ENCODE data around the gene FRY.

The FRY gene

DNA sequence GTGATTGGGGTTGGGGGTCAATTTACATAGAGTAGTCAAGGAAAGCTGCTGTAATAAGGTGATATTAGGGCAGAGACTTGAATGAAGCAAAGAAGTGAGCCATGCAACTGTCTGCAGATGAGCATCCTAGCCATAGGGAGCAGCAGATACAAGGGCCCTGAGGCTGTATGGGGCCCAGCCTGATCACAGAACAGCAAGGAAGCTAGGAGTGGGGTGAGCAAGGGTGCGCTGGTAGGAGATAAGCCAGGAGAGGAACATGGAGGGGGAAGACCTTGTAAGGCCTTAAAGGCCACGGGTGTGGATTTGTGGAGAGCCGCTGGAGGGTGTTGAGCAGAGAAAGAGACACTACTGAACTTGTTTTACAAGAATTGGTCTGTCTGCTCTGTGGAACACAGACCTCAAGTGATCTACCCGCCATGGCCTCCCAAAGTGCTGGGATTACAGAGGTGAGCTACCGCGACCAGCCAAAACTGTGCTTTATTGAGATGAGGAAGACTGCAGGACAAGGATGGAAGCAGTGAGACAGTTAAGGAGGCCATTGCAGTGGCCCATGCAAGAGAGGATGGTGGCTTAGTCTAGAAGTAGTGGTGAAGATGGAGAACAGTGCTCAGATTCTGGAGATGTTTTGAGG is 190.6 kb downstream of the FRY start:
- DNase-seq (ENCODE audit: low spot score) = no peak

DNA sequence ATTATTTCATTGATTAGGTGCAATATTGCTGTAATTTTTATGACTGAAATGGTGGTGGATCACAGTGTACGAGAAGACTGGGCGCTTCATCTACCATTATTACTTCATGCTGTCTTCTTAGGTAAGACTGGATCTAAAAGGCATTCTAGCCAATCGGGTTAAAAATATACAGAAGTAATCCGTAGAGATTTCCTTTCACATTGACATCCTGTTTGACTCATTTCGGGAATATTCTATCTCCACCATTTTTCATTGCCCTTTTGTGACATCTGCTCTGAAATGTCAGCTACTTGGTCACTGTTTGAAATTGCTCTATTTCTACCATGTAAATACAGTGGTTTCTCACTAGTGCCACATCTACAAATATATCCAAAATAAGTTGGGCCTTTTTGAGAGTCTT is 193.3 kb downstream of the FRY start:
- no peak for DNase-seq (ENCODE audit: low spot score)

DNA sequence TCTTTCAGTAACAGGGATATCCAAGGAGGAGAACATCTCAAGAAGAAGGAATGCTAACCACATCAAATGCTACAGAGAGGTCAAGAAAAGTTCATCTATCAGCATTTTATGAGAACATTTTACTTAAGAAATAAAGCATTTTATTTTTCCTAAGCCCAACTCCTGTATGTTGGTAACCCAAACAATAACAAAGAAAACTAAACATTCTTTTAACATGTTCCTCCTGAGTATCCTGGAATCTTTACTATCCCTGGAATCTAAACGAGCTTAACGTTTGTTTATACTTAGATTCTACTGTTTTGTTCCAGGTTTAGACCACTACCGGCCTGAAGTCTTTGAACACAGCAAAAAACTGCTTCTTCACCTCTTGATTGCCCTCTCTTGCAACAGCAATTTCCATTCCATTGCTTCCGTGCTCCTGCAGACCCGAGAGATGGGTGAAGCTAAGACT is 193.9 kb downstream of the FRY start:
- DNase-seq (ENCODE audit: low spot score) = no peak

DNA sequence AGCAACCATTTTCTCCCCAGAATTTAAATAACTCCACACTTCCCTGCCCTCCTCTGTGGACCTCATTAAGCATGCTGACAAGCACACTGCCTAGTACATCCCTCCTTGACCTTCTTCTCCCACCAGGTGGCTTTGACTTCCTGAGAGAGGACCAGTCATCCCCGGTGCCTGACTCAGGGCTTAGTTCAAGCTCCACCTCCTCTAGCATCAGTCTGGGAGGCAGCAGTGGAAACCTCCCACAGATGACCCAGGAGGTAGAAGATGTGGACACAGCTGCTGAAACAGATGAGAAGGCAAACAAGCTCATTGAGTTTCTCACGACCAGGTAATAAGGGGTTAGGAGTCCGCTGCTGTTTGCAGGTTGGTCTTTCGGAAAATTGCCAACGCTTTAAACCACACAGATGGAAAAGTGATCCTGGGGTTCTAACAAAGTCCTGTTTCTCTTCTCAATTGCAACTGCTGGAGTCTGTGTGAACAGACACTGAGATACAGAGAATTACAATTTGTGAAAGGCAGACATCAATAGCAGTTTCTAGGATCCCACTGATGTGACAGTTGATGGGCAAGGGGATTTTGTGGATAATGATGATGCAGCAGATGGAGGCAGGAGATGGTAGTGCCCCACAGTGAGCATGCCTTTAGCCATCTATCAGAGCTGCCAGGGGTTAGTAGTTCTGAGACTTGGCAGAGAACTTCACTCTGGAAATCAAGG is 196.9 kb downstream of the FRY start:
- no peak for DNase-seq (ENCODE audit: low spot score)

DNA sequence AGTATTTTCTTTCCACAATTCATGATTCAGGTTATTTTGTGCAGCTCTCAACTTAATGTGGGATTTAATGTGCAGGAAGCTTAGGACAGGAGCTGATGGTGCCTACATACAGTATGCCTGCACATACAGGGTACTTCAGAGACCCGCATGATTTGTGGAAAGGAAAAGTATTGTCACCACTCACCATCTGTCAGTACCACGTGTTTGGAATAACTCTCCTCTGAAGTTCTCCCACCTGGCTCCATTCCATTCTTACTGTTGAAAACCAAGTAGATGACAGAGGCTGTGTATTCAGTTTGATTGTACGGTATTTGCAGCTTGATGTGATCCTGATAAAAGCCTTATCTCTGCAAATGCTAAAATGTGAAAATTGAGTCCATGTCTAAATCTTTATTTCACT is 197.9 kb downstream of the FRY start:
- DNase-seq (ENCODE audit: low spot score) = no peak

DNA sequence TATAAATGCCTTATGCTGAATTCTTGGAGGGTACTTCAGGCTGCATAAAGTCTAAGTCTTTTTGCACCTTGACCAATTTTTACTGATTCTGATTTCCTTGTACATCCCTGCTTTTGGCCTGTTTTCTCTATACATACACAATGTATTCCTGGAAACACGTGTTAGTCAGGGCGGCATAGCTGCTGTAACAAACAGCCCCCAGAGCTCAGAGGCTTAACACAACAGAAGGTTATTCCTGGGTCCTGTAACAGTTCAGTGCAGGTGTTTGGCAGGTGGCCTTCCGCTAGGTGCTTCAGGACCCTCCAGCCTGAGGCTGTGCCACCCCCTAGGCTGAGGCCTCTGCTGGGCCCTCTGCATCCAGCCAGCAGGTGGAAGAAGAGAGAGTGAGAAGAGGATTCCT is 200.7 kb downstream of the FRY start:
- DNase-seq (ENCODE audit: low spot score) = no peak

DNA sequence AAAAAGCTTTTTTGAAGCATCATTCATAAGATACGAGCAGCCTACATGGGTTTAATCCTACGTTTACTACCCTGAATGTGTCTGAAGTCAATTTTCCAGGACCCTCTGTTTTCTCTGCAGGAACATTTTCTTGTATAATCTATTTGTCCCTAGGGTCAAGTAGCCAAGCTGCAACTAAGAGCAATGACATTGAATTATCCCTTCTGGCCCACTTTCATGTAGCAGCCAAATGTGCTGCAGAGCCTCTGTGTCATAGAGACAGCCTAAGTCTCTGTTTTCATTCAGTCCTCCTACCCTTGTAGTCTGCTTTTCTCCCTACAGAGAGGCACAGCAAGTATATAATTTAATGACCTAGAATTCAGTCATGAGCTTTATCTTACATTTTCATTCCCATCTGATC is 201.5 kb downstream of the FRY start:
- no peak for DNase-seq (ENCODE audit: low spot score)

DNA sequence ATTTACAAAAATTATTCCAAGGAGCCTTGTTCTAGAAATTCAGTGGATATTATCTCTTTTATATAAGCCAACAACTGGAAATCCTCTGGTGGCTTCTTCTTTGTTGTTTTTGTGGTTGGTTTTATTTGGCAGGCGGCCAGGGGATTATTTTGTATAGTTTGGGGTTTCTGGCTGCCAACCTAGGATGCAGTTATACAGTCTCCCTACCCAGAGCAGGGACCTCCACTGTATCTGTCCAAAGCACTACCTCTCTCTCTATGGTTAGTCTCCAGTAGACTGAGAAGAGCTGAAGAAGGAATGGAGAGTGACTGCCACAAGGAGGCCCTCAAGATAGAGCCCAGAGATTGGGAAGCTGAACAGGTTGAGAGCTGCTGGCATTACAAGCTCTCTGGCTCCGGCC is 203.3 kb downstream of the FRY start:
- no peak for DNase-seq (ENCODE audit: low spot score)

DNA sequence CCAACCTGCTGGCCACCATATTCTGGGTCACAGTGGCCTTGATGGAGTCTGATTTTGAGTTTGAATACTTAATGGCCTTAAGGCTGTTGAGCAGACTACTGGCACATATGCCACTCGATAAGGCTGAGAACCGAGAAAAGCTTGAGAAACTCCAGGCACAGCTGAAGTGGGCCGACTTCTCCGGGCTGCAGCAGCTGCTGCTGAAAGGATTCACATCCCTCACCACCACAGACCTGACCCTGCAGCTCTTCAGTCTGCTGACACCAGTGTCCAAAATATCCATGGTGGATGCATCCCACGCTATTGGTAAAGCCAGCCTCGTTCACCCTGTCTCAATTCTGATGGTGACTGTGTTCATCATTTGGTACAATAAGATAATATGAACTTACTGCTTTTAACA is 206.1 kb downstream of the FRY start:
- no peak for DNase-seq (ENCODE audit: low spot score)

DNA sequence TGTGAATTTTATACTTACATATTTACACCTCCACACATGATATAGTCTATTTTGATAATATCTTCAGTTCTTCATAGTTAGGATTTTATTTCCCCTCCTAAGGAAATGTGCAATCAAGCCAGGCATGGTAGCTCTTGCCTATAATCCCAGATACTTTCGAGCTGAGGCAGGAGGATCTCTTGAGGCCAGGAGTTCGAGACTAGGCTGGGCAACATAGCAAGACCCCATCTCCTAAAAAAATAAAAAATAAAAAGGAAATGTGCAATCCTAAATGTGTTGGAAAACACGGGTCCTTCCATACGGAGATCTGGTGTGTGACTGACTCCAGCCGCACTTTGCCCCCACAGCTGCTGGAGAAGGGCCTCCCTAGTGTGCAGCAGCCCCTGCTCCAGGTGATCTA is 212.1 kb downstream of the FRY start:
- no peak for DNase-seq (ENCODE audit: low spot score)

DNA sequence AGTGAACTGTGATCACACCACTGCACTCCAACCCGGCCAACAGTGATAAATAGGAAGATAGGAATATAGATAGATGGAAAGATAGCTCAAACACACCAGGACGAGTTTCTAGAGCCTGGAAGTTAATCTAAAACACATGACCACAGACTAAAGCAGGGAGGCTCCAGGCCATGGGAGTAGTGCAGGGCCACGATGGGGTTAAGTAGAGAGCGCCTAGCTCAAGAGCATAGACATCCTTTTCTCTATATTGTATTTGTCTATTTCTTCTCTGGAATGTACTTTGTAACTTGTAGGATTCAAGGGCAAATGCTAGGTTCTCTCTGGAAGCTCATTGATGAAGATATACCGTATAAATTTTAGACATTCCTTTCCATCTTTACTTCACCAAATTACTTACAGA is 214.0 kb downstream of the FRY start:
- DNase-seq (ENCODE audit: low spot score) = no peak

DNA sequence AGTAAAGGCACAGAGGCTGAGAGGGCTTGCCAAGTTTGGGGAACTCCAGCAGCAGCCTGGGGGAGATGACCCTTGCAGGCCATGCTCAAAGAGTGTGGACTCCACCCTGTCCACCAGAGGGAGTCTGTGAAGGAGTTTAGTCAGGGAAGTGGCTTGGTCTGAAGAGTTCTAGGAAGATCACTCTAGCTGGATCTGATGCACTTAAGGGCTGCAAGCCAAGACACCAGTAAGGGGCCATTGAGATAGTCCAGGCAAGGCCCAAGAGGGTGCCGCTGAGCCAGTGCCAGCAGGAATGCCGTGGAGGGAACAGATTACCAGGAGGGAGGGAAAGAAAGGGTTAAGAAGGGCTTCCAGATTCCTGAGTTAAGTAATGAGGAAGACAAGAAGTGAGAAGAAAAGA is 214.9 kb downstream of the FRY start:
- DNase-seq (ENCODE audit: low spot score) = peak; percentile 26

DNA sequence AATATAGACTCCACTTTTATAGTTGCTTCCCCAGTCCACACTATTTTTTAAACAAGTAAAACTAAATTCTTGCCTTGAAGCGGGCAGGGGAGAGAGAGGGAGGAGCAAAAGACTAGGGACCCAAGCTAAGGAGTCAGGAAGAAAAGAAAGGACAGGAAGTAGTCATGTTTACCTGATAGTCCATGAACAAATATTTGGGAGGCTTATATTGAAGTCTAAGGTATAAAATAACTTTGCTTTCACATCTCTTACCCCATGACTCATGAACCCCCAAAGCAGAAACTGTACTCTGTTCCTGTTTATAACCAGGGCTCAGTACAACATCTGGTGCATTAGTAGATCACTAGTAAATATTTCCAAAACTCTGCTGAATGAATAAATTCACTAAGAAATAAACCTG is 216.3 kb downstream of the FRY start:
- no peak for DNase-seq (ENCODE audit: low spot score)

DNA sequence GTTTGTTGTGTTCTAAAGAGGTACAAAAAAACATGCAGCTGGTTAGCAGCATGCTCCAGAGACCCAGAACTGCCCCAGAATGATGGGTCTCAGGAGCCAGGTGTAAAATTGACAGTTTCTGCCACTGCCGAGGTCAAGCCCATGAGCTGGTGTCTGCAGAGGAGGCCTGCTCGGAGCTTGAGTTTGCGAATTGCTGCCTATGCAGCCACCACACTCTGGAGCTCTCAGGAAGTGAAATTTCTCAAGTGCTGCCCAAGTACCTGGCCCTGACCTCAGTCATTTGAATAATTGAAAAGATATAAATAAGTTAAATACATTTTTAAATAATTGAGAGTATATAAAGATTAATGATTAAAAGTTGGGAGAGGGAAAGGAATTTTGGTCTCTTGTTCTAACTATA is 217.2 kb downstream of the FRY start:
- no peak for DNase-seq (ENCODE audit: low spot score)

DNA sequence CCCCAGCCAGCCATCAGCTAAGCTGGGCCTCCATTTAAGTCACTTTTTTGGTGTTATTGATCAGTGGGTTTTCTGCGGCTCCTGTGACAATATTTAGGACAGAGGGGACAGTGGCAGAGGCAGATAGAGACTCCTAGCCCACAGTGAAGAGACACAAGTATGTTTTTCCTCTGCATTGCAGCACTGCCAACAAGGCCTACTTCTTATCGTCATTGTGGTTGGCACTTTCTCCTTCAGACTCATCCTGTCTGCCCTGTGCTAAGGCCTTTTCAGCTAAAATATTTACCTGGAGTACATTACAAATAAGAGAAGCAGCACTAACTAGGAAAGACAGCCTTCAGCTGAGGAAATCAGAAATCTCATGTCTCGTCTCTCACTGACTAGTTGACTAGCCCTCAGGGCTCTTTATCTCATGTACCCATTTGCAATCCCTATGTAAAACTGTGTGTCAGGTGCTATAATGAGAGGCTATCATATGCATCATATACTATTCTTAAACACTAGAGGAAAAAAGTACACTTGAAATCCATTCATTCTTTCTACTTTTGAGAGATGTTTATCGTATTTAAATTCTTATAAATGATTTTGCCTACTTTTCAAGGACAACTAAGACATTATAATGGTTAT is 221.4 kb downstream of the FRY start:
- DNase-seq (ENCODE audit: low spot score) = no peak

DNA sequence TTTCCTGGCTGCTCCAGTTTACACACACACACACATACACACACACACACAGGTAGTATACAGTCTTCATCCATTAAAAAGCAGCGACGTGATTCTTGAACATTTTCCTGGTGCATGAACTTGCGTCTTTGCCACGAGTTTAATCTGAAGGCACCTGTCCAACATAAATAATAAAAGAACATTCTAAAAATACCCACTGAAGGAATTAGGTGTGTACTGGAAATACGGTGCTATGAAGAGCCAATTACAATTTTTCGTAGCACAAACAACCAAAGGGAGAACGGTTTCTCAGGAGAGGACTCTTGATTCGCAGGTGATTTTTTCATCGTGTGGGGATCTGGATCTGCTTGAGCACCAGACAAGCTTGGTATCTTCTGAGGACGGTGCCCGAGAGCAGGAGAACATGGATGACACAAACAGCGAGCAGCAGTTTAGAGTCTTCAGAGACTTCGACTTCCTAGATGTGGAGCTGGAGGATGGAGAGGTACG is 222.4 kb downstream of the FRY start:
- DNase-seq (ENCODE audit: low spot score) = no peak

DNA sequence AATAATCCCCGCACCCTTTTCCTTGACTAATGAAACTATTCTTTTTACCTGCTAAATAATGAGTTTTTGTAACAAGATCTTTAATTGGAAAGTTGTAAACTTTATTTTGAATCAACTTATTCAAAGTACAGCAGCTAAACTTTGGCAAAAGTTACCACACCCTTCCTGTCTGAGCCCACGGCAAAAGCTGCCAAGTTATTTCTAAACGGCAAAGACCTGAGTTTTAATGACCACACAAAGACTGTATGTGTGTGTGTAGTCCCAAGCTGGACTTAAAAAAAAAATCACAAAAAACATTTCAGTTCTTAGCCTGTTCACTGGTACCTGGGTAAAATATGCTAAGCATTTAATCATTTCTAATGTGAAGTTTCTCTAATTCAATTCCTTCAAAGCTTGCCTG is 222.8 kb downstream of the FRY start:
- no peak for DNase-seq (ENCODE audit: low spot score)

DNA sequence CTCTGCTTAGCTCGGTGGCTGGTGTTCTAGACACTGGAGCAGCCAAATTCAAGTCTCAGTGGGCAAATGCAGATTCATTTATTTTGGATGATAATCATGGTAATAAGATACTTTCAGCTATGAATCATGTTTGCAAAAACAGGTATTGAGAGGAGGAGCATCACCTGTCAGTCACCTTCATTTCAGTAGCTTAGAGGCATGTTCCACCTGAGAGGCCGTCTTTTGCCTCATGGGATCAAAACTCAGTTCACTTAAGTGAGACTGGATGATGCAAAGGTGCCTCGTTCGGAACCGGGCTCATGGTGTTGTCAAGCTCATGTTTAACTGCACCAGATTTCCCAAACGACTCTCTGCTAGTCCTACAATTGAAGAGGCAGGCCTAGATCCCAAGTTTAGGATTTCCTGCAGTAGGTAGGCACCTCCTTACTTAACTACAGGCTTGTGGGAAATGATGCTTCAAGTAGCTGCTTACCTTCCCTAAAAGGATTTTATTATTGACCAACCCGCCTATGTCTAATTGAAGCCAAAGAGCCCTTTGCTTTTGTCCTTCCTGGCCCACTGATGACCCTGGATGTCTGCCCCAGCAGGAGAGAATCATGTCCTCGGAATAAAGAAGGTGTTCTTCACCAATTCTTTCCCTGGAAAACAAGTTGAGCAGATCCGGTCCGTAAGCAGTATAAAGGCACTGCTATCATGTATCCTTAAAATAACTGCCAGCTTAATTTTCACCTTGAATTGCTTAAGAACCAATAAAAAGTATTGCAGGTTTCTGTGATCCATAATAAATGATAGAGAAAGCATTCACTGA is 223.5 kb downstream of the FRY start:
- no peak for DNase-seq (ENCODE audit: low spot score)

DNA sequence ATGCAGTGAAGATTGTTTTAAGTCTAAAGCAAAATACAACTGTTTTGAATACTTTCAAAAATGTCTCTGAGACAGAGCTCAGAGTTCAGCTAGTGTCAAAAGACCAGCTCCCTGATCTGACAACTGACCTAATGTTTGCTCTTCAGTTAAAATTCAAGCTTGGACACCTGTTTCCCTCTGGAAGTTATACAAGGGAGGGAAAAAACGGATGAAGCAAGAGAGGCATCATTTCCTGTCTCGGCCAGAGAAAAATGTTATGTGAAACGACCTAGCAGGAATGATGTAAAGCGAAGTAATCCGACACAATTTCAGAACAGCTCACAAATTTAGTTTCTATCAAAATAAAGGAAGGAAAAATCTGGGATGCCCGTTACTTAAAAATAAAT is 224.1 kb downstream of the FRY start:
- peak; percentile 42 for DNase-seq (ENCODE audit: low spot score)

DNA sequence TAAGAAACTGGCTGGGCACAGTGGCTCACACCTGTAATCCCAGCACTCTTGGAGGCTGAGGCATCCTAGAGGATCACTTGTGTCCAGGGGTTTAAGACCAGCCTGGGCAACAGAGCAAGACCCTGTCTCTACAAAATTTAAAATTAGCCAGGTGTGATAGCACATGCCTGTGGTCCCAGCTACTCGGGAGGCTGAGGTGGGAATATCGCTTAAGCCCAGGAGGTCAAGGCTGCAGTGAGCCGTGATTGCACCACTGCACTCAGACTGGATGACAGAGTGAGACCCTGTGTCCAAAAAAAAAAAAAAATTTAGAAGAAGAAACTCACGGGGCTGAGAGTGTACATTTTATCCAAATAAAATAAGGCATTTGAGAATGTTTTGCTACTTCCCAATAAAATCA is 224.7 kb downstream of the FRY start:
- DNase-seq (ENCODE audit: low spot score) = no peak

DNA sequence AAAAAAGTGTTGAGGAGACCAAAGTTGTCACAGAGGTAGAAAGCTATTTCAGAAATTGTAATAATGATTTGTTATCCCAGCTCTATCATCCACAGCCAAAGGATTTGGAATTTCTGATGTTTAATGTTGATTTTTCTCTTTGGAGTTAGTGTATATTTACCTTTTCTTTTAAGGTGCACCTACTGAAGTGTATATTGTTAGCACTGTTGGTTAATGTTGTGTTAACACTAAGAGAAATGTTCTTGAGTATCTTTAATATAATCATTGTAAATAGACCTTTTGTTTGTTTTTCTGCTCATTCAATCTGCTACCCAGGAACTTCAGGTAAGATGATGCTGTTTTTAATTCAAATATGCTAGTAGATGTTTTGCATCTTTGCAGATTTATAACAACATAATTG is 226.1 kb downstream of the FRY start:
- no peak for DNase-seq (ENCODE audit: low spot score)

DNA sequence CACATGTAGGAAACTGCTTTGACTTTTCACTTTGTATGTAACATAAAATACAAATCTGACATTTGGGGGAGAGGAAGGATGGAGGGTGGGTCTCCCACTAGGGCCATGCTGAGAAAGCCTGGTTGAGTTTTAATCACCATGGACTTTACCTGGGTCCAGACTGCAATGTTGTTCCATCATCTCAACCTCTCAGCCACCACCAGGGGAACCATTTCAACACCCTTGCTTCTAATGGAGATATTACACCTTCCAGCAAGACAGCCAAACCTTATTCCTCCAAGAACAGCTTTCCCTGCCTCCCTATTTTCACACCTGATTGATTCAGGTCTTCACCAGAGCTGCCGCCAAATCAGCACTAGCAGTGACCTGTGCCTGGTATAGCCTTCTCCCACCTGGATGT is 227.5 kb downstream of the FRY start:
- peak; percentile 8 for DNase-seq (ENCODE audit: low spot score)

DNA sequence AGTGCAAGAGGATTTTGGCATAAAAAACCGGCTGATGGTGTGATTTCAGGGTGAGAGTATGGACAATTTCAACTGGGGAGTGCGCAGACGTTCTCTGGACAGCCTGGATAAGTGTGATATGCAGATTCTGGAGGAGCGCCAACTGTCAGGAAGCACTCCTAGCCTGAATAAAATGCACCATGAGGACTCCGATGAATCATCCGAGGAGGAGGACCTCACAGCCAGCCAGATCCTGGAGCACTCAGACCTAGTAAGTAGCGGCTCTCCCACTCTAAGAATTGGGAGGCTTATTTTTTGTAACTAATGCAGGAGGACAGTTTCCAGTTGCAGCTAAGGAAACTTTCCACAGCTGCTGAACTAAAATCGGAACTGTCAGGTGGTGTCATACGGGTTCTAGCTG is 230.0 kb downstream of the FRY start:
- DNase-seq (ENCODE audit: low spot score) = no peak
